H1 (cell line): ENCODE measurements around the gene RSF1. TPM values are rescaled to one million over a fixed set of nuclear protein-coding genes. Genes with fewer than 3 reads are reported as not detected.

Experiments
- CHD7 ChIP-seq: fragments of 300-600 bp; sonication (generic); IDR thresholded peaks from 2 replicates; pipeline ENCODE4 v1.7.1; 2012; ENCODE audit warnings: low read length, moderate library complexity, mild to moderate bottlenecking, inconsistent platforms; ENCODE audit not compliant: insufficient replicate concordance
- polyA plus RNA-seq, 7 experiments: library from polyadenylated mRNA; depleted of rRNA in 3 of 7; stranded (reverse) in 5 of 7; unstranded in 2 of 7; fragments of >200 nt in 5 of 7; fragments of 200-250 nt in 2 of 7; gene quantifications; 1 replicate in 5 of 7; 2 replicates in 1 of 7; 4 replicates in 1 of 7; pipeline versions ENCODE4 v1.2.1 to v1.2.3, GENCODE V29; 2011 to 2013; ENCODE audit warnings: missing spikeins in 2 of 7, mixed read lengths in 2 of 7
- total RNA-seq: library from RNA; stranded (reverse); fragmentation: NEBNext Ultra II Directional; extraction: Animal tissue kit (Norgen Biotek cat#: 25700); gene quantifications from 2 replicates; pipeline ENCODE4 v1.2.1, GENCODE V29; 2021

The RSF1 gene
- total and polyA plus RNA-seq, 2 of the 8 experiments (the other 6 are each of a cell fraction or from before 2014, with no cell fraction given) = 17.8 to 87.9 TPM

DNA sequence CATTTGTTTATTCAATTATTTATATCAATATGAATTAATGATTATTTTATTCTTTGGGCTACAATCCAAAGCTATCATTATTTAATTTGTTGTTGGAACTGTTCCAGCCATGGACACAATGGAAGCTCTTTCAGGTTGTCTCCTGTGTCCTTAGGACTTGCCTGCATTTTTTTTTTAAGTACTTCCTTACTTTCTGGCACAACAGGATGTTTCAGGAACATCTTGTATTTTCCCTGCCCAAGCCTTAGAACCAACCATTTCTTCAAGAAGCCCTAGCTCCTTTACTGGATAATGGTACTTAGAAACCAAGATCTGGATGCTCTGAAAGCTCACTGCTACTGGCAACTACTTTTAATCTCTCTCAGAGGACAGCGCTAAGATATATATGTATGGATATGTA is 125.1 kb downstream of the RSF1 start (continued):
- TF ChIP-seq CHD7 = no peak
- TF ChIP-seq, all 59 proteins: peak for 0
